ENCODE measurements around the gene PRKCH. TPM values are rescaled to one million over a fixed set of nuclear protein-coding genes. Genes with fewer than 3 reads are reported as not detected.

The PRKCH gene
- total RNA-seq, 3 donors from 2014 or later: 12.3 to 15.4 (median 14.8) TPM

DNA sequence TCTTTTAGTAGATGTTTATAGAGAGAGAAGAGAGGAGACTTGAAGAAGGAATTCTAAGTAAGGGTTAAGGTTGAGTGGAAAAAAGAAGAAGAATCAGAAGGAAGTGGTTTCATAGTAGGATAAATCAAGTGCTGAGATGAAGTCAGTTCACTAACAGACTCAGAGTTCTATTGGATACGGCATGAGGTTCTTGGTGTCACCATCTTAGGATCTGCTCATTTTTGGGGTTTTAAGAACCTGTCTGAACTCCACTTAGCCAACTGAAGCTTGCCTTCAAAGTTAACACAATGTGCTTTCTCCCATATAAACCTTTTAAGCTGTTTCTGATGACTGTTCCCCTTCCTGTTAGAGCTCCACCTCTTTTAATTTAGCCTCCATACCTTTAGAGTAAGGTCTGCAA is 152.6 kb downstream of the PRKCH start:
- TF ChIP-seq, protein P1, sequence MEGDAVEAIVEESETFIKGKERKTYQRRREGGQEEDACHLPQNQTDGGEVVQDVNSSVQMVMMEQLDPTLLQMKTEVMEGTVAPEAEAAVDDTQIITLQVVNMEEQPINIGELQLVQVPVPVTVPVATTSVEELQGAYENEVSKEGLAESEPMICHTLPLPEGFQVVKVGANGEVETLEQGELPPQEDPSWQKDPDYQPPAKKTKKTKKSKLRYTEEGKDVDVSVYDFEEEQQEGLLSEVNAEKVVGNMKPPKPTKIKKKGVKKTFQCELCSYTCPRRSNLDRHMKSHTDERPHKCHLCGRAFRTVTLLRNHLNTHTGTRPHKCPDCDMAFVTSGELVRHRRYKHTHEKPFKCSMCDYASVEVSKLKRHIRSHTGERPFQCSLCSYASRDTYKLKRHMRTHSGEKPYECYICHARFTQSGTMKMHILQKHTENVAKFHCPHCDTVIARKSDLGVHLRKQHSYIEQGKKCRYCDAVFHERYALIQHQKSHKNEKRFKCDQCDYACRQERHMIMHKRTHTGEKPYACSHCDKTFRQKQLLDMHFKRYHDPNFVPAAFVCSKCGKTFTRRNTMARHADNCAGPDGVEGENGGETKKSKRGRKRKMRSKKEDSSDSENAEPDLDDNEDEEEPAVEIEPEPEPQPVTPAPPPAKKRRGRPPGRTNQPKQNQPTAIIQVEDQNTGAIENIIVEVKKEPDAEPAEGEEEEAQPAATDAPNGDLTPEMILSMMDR (IDR thresholded peaks at IDR 0.05): no peak
- intact Hi-C loops (cut with DNase I, micrococcal nuclease): no loop called here
- Histone ChIP-seq H3K9me3 (no peaks in the 10 kb centered on the region), H3K4me3 (no peak overlapping the region), H3K4me1 (ENCODE audit: low read depth) (peaks cover 28% of the 10 kb centered on the region), H3K36me3 (ENCODE audit: low read depth) (no peaks in the 10 kb centered on the region)
- DNase-seq (no peak), ATAC-seq (no peak)

DNA sequence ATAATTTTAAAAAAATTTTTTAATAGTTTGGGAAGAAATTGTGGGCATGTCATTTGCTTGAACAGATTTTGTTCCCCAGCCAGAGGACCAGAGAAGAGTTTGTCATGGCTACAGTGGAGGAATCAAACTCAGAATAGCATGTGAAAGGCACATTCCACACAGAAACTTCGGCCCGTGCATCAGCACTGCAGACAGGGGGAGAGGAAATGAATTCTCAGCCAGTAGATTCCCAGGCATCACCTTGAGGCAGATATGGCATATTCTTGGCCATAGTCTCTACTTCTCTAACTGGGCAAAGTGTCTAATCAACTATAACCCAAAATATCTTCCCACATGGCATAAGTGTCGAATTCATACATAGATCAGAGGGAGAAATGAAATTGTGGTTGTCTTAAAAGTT is 153.3 kb downstream of the PRKCH start:
- ATAC-seq: no peak
- H3K36me3 ChIP-seq (ENCODE audit: low read depth): no peaks in the 10 kb centered on the region
- peaks cover 28% of the 10 kb centered on the region for H3K4me1 ChIP-seq (ENCODE audit: low read depth)
- H3K4me3 ChIP-seq: no peak overlapping the region
- intact Hi-C loops (cut with DNase I, micrococcal nuclease): no loop called here
- TF ChIP-seq, protein P1 (IDR thresholded peaks at IDR 0.05): no peak
- no peaks in the 10 kb centered on the region for H3K9me3 ChIP-seq
- no peak for DNase-seq

DNA sequence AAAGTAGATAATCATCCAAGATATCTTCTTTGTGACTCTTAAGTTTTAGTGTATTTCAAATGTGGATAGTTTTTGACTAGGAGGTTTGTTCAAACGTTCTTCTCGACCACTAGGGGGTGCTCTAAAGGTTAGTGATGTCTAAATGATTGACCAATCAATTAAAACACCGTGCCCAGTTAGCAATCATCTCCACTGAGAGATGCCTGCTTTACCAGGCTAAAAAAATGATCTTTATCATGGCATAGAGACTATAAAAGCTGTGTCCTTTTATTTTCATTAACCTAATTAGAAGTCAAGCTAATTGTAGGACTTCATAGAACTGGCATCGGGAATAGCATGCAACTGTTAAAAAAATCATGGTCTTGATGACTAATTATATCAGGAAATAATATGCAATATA is 153.9 kb downstream of the PRKCH start:
- no peaks in the 10 kb centered on the region for H3K36me3 ChIP-seq (ENCODE audit: low read depth)
- no peak overlapping the region for H3K4me3 ChIP-seq
- peaks cover 28% of the 10 kb centered on the region for H3K4me1 ChIP-seq (ENCODE audit: low read depth)
- no peaks in the 10 kb centered on the region for H3K9me3 ChIP-seq
- peak; percentile 51 for ATAC-seq
- peak in 1 of 3 donors; percentile 44 for DNase-seq
- intact Hi-C loops (cut with DNase I, micrococcal nuclease): no loop called here
- TF ChIP-seq, protein P1 (IDR thresholded peaks at IDR 0.05): peak; percentile 57

DNA sequence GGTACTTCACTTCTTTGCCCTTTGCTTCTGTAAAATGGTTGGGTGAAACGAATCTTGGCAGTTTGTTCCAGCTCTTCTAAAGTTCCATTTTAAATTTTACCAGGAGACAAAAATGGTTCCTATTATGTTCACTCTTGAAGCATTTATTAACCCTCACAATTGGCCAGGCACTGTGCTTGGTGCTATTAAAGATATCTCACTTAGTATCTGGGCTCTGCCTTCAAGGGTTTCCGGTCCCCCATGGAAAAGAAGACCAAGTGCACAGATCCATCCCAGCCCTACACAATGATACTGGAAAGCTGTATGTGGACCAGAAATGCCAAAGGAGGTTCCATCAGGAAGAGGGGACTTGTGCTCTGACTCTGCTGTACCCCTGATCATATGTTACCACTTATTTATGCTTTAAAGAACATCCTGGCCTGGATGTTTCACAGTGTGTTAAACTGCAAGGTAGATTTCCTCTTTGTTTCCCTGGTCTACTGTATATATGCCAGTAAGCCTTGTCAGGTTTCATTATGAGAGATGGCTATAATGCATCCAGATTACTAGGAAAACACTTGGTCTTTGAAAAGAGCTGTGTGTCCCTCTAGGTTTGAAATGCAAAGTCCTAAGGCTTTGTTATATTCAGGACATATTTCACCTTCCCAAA is 154.8 kb downstream of the PRKCH start:
- H3K36me3 ChIP-seq (ENCODE audit: low read depth): no peaks in the 10 kb centered on the region
- intact Hi-C loops (cut with DNase I, micrococcal nuclease): no loop called here
- no peaks in the 10 kb centered on the region for H3K9me3 ChIP-seq
- TF ChIP-seq, protein P1 (IDR thresholded peaks at IDR 0.05): no peak
- DNase-seq (no peak), ATAC-seq (peak; percentile 5)
- H3K4me1 ChIP-seq (ENCODE audit: low read depth): peaks cover 28% of the 10 kb centered on the region
- no peak overlapping the region for H3K4me3 ChIP-seq

DNA sequence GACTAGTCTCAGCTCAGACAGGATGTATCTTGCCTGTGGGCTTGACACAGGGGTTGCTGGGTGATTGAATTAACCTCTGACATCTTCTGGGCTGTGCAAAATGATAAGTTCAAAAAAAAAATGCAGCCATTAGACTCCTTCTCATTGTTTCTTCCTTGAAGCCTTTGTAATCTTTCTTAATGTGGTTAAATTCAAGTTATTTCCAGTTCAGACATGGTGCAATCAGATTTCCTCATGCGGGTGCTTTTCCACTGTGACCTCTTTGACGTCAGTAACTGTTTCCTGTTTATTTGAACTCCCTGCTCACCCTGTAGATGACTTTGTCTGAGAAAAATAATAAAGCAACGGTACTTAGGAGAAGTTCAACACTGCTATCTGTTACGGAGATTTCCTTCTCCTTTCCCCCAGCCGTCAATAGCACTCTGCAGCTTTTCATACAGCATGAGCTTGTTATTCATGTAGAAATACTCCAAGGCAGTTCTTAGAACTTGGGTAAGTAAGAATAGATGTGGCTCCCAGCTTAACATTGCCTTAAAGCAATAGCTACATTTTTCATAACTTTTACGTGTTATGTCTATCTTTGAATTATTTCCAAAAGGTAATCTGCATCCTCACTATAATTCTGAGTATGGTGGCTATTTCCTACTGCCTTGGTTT is 155.5 kb downstream of the PRKCH start:
- intact Hi-C loops (cut with DNase I, micrococcal nuclease): no loop called here
- Histone ChIP-seq H3K36me3 (ENCODE audit: low read depth) (no peaks in the 10 kb centered on the region), H3K4me1 (ENCODE audit: low read depth) (peaks cover 28% of the 10 kb centered on the region), H3K4me3 (no peak overlapping the region), H3K9me3 (no peaks in the 10 kb centered on the region)
- ATAC-seq: peak; percentile 73
- TF ChIP-seq, protein P1 (IDR thresholded peaks at IDR 0.05): no peak
- peak in 1 of 3 donors; percentile 59 for DNase-seq
